A673 (cell line): ENCODE data around the gene RAB4A.

Experiments used
- CTCF ChIP-seq: fragments of 300-800, 200-600 bp; sonication (generic); conservative IDR thresholded peaks from 2 replicates; pipeline ENCODE4 v1.5.1; 2017; ENCODE audit warnings: low read depth, mild to moderate bottlenecking, antibody characterized with exemption, low read length, moderate library complexity, mixed read lengths
- EZH2 ChIP-seq: fragments of 200-600 bp; sonication (generic); IDR thresholded peaks from 2 replicates; pipeline ENCODE4 v1.6.1; 2017; ENCODE audit warnings: borderline replicate concordance, low read depth, mild to moderate bottlenecking, mixed read lengths, antibody characterized with exemption, low read length; ENCODE audit not compliant: poor library complexity, severe bottlenecking

GRCh38 chr1:229349463-229350385, 78.8 kb downstream of the RAB4A start:
- TF ChIP-seq CTCF (no peak), EZH2 (no peak)
